Measurements from ENCODE around the gene RECK.

DNA sequence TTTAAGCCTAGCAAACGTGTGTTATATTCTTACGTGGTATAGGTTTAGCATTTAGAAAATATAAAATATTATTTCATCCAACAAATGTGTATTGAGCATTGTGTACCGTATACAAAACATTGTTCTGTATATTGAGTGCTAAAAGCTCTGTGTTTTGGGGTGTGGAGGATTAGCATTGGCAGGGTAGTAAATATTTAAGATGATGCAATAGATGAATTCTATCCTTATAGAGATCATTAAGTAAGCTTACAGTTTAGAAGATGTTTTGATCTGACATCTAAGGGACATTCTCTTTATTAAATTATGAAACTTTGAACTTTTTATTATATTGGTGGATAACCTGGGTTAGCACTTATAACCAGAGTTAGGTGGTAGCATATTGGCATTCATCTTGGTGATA lies 51.3 kb downstream of the RECK start:
- TF ChIP-seq, protein P1, sequence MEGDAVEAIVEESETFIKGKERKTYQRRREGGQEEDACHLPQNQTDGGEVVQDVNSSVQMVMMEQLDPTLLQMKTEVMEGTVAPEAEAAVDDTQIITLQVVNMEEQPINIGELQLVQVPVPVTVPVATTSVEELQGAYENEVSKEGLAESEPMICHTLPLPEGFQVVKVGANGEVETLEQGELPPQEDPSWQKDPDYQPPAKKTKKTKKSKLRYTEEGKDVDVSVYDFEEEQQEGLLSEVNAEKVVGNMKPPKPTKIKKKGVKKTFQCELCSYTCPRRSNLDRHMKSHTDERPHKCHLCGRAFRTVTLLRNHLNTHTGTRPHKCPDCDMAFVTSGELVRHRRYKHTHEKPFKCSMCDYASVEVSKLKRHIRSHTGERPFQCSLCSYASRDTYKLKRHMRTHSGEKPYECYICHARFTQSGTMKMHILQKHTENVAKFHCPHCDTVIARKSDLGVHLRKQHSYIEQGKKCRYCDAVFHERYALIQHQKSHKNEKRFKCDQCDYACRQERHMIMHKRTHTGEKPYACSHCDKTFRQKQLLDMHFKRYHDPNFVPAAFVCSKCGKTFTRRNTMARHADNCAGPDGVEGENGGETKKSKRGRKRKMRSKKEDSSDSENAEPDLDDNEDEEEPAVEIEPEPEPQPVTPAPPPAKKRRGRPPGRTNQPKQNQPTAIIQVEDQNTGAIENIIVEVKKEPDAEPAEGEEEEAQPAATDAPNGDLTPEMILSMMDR (IDR thresholded peaks at IDR 0.05; ENCODE audit: low read depth, low read length, poor library complexity, severe bottlenecking), result no peak
- no peak for TF ChIP-seq EZH2phosphoT487 (IDR thresholded peaks at IDR 0.05; ENCODE audit: borderline replicate concordance, low read length)

All from DOHH2 (cell line).